ENCODE data around the gene YES1. TPM values are rescaled to one million over a fixed set of nuclear protein-coding genes. Genes with fewer than 3 reads are reported as not detected.
"Not testable (repeated sequence)": the region's sequence is repeated elsewhere in the genome, so short reads cannot be mapped to it uniquely, and the experiment has no call there.

Gene YES1
- total RNA-seq, 2 experiments from 2014 or later, result not detected

- Histone ChIP-seq H4K20me1 (ENCODE audit: insufficient read depth, low read length) (no peaks in the 10 kb centered on the region), H2AFZ (ENCODE audit: low read length) (no peak overlapping the region), H3K79me2 (ENCODE audit: insufficient read depth, low read depth, low read length) (no peaks in the 10 kb centered on the region), H3K4me2 (ENCODE audit: low read length) (no peak overlapping the region), H3K9me2 (ENCODE audit: insufficient read depth, low read length) (no peaks in the 10 kb centered on the region), H3K4me3 (ENCODE audit: low read depth, low read length, poor library complexity, severe bottlenecking) (no peak overlapping the region), H3K9me3 (ENCODE audit: low read length) (no peaks in the 10 kb centered on the region), H3K27ac (ENCODE audit: low read depth, low read length, poor library complexity, severe bottlenecking) (no peak overlapping the region), H3K36me3 (ENCODE audit: insufficient read depth, low read length) (no peaks in the 10 kb centered on the region), H3K4me1 (ENCODE audit: insufficient read depth, low read length, poor library complexity, severe bottlenecking) (no peaks in the 10 kb centered on the region)
- TF ChIP-seq CTCF (conservative IDR thresholded peaks at IDR 0.05; ENCODE audit: low read length) (no peak), EZH2phosphoT487 (IDR thresholded peaks at IDR 0.05; ENCODE audit: borderline replicate concordance, low read depth, low read length) (no peak)
- BruUV-seq (replicated peaks), result no TSS peak
- CTCF ChIA-PET (ENCODE audit: unreplicated experiment), result no interaction called here
- intact Hi-C loops (cut with micrococcal nuclease; ENCODE audit: unreplicated experiment), result no loop called here
- POLR2A ChIA-PET, result interaction anchor here (0.6 to 0.7 kb wide), 2 partner anchors 15 to 311 kb away, joined by 3 read pairs; no protein-coding TSS in a partner anchor
- no peak for DNase-seq (ENCODE audit: low spot score)
Measured at GRCh38 chr18:778194-778927, 33.7 kb downstream of the YES1 start.

- ChIA-PET CTCF (ENCODE audit: unreplicated experiment) (no interaction called here), POLR2A (no interaction called here)
- no peaks in the 10 kb centered on the region for H3K4me1 ChIP-seq (ENCODE audit: insufficient read depth, low read length, poor library complexity, severe bottlenecking)
- H3K9me3 ChIP-seq (ENCODE audit: low read length), result no peaks in the 10 kb centered on the region
- no TSS peak for BruUV-seq (replicated peaks)
- intact Hi-C loops (cut with micrococcal nuclease; ENCODE audit: unreplicated experiment), result no loop called here
- no peak overlapping the region for H3K4me2 ChIP-seq (ENCODE audit: low read length)
- H3K4me3 ChIP-seq (ENCODE audit: low read depth, low read length, poor library complexity, severe bottlenecking), result no peak overlapping the region
- no peaks in the 10 kb centered on the region for H3K9me2 ChIP-seq (ENCODE audit: insufficient read depth, low read length)
- no peak for TF ChIP-seq CTCF (conservative IDR thresholded peaks at IDR 0.05; ENCODE audit: low read length)
- TF ChIP-seq EZH2phosphoT487 (IDR thresholded peaks at IDR 0.05; ENCODE audit: borderline replicate concordance, low read depth, low read length), result no peak
- H4K20me1 ChIP-seq (ENCODE audit: insufficient read depth, low read length), result no peaks in the 10 kb centered on the region
- H2AFZ ChIP-seq (ENCODE audit: low read length), result no peak overlapping the region
- H3K79me2 ChIP-seq (ENCODE audit: insufficient read depth, low read depth, low read length), result no peaks in the 10 kb centered on the region
- DNase-seq (ENCODE audit: low spot score), result no peak
- H3K27ac ChIP-seq (ENCODE audit: low read depth, low read length, poor library complexity, severe bottlenecking), result no peak overlapping the region
- no peaks in the 10 kb centered on the region for H3K36me3 ChIP-seq (ENCODE audit: insufficient read depth, low read length)
Measured at GRCh38 chr18:777021-777420, 35.0 kb downstream of the YES1 start.

GRCh38 chr18:776044-776443 lies 36.0 kb downstream of the YES1 start:
- H3K9me3 ChIP-seq (ENCODE audit: low read length); H3K36me3 ChIP-seq (ENCODE audit: insufficient read depth, low read length); H3K79me2 ChIP-seq (ENCODE audit: insufficient read depth, low read depth, low read length); H3K4me3 ChIP-seq (ENCODE audit: low read depth, low read length, poor library complexity, severe bottlenecking); H2AFZ ChIP-seq (ENCODE audit: low read length); H3K4me1 ChIP-seq (ENCODE audit: insufficient read depth, low read length, poor library complexity, severe bottlenecking); H3K4me2 ChIP-seq (ENCODE audit: low read length); BruUV-seq (replicated peaks); H4K20me1 ChIP-seq (ENCODE audit: insufficient read depth, low read length); H3K27ac ChIP-seq (ENCODE audit: low read depth, low read length, poor library complexity, severe bottlenecking); H3K9me2 ChIP-seq (ENCODE audit: insufficient read depth, low read length); DNase-seq (ENCODE audit: low spot score); intact Hi-C loops (cut with micrococcal nuclease; ENCODE audit: unreplicated experiment): not testable (repeated sequence)
- ChIA-PET CTCF (ENCODE audit: unreplicated experiment) (interaction anchor here (0.6 kb wide), 1 partner anchor 109 kb away, joined by 4 read pairs; no protein-coding TSS in a partner anchor), POLR2A (interaction anchor here (1.0 kb wide), 1 partner anchor 9 kb away, joined by 3 read pairs; no protein-coding TSS in a partner anchor)

Measured in OCI-LY7 (cell line).